ENCODE results near the gene SURF1. TPM values are rescaled to one million over a fixed set of nuclear protein-coding genes. Genes with fewer than 3 reads are reported as not detected.
A peak's percentile ranks its signal among the peaks of the same experiment; 100 is the strongest.

Gene SURF1
- total and polyA plus RNA-seq, 9 of the 15 experiments (the other 6 are each of a cell fraction or from before 2014, with no cell fraction given), result 16.1 to 31.3 (median 20.9) TPM

DNA sequence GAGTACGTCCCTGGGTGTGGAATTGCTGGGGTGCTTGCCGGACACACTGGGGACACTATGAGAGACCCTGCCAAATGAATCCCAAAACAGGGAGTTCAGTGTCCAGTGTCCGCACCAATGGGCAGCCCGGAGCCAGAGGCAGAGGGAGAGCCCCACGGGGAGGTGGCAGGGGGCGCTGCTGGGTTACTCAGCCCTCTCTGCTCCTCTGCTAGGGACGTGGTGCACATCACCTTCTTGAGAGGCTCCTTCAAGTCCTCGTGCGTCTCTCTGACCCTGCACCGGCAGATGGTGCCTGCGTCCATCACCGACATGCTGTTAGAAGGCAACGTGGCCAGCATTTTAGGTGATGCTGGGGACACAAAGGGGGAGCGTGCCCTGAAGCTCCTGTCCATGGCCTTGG lies 40.7 kb upstream of the SURF1 start:
- intact Hi-C loops (cut with micrococcal nuclease) (no loop called here), in situ Hi-C loops (cut with MboI) (no loop called here)
- Histone ChIP-seq H3K27me3 (ENCODE audit: control insufficient read depth in 2 of 2, insufficient read depth in 2 of 2, low read length in 2 of 2) (peaks cover 15 to 38% of the 10 kb centered on the region in 2 experiments; a peak in 3 of 5 replicates), H3K79me2 (ENCODE audit: control insufficient read depth, insufficient read depth, low read length) (no peaks in the 10 kb centered on the region), H3K4me3 (no peak overlapping the region), H4K20me1 (replicated peaks; ENCODE audit: control insufficient read depth, insufficient read depth, low read length) (peaks cover 9% of the 10 kb centered on the region; the same call in 1 of the 2 replicates), H3K27ac (ENCODE audit: extremely low read depth, low read depth, low read length) (no peak overlapping the region), H3K9me3 (replicated peaks; ENCODE audit: control insufficient read depth, insufficient read depth, low read depth, low read length) (no peaks in the 10 kb centered on the region), H3K4me2 (ENCODE audit: insufficient read depth, low read length) (no peak overlapping the region), H3K9me1 (ENCODE audit: control insufficient read depth, insufficient read depth, low read length) (peaks cover 2% of the 10 kb centered on the region), H3K36me3 (ENCODE audit: control insufficient read depth, insufficient read depth, low read length) (no peaks in the 10 kb centered on the region), H3K9ac (ENCODE audit: insufficient read depth in 1 of 2, low read depth in 2 of 2, low read length in 2 of 2) (no peak overlapping the region; a peak in 1 of 4 replicates), H2AFZ (ENCODE audit: low read depth, low read length) (no peak overlapping the region), H3K4me1 (replicated peaks in 1 of 2; ENCODE audit: control insufficient read depth in 2 of 2, insufficient read depth in 2 of 2, low read length in 2 of 2) (peaks cover 0 to 9% of the 10 kb centered on the region in 2 experiments; a peak in 2 of 5 replicates)
- POLR2A ChIA-PET, result interaction anchor here (1.2 to 2.1 kb wide), 2 partner anchors 10 to 20 kb away, joined by 4 to 7 read pairs; no protein-coding TSS in a partner anchor
- peak; percentile 80 for FAIRE-seq
- peak in 2 of 4 experiments; percentile 60 to 63 for DNase-seq (ENCODE audit: extremely low read depth in 1 of 4, low spot score in 3 of 4)
- WGBS (ENCODE audit: insufficient coverage, low coverage, missing lambda C conversion rate), result 8% methylated on average over 13 of the region's 14 CpGs
- peak; percentile 90 for ATAC-seq
- CTCF ChIA-PET (ENCODE audit: low intra/inter-chr PET ratio), result no interaction called here
- BruUV-seq (replicated peaks), result no TSS peak
- TF ChIP-seq, protein P1, sequence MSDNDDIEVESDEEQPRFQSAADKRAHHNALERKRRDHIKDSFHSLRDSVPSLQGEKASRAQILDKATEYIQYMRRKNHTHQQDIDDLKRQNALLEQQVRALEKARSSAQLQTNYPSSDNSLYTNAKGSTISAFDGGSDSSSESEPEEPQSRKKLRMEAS (CRISPR knock-in tag; IDR thresholded peaks at IDR 0.05), result peak; percentile 27; the same call in 1 of the 2 replicates
- TF ChIP-seq SMC3 (conservative IDR thresholded peaks at IDR 0.05; ENCODE audit: insufficient read depth, low read depth, low read length) (peak; percentile 34; the same call in 1 of the 2 replicates), L3MBTL2 (IDR thresholded peaks at IDR 0.05) (no peak), CTBP1 (IDR thresholded peaks at IDR 0.05; ENCODE audit: borderline replicate concordance) (peak; percentile 66; the same call in 1 of the 2 replicates), NRF1 (conservative IDR thresholded peaks at IDR 0.05 in 1 of 2, IDR thresholded peaks at IDR 0.05 in 1 of 2) (0 out of 4 replicates have a peak, but pooled peaks of 1 of the 2 experiments have one; percentile 14)
- TF ChIP-seq, protein P2, sequence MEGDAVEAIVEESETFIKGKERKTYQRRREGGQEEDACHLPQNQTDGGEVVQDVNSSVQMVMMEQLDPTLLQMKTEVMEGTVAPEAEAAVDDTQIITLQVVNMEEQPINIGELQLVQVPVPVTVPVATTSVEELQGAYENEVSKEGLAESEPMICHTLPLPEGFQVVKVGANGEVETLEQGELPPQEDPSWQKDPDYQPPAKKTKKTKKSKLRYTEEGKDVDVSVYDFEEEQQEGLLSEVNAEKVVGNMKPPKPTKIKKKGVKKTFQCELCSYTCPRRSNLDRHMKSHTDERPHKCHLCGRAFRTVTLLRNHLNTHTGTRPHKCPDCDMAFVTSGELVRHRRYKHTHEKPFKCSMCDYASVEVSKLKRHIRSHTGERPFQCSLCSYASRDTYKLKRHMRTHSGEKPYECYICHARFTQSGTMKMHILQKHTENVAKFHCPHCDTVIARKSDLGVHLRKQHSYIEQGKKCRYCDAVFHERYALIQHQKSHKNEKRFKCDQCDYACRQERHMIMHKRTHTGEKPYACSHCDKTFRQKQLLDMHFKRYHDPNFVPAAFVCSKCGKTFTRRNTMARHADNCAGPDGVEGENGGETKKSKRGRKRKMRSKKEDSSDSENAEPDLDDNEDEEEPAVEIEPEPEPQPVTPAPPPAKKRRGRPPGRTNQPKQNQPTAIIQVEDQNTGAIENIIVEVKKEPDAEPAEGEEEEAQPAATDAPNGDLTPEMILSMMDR (IDR thresholded peaks at IDR 0.05 in 2 of 3, conservative IDR thresholded peaks at IDR 0.05 in 1 of 3; ENCODE audit: insufficient read depth in 2 of 3, low read depth in 1 of 3, low read length in 3 of 3), result peak; percentile 70 to 74 (median 70)
- TF ChIP-seq, protein P3, sequence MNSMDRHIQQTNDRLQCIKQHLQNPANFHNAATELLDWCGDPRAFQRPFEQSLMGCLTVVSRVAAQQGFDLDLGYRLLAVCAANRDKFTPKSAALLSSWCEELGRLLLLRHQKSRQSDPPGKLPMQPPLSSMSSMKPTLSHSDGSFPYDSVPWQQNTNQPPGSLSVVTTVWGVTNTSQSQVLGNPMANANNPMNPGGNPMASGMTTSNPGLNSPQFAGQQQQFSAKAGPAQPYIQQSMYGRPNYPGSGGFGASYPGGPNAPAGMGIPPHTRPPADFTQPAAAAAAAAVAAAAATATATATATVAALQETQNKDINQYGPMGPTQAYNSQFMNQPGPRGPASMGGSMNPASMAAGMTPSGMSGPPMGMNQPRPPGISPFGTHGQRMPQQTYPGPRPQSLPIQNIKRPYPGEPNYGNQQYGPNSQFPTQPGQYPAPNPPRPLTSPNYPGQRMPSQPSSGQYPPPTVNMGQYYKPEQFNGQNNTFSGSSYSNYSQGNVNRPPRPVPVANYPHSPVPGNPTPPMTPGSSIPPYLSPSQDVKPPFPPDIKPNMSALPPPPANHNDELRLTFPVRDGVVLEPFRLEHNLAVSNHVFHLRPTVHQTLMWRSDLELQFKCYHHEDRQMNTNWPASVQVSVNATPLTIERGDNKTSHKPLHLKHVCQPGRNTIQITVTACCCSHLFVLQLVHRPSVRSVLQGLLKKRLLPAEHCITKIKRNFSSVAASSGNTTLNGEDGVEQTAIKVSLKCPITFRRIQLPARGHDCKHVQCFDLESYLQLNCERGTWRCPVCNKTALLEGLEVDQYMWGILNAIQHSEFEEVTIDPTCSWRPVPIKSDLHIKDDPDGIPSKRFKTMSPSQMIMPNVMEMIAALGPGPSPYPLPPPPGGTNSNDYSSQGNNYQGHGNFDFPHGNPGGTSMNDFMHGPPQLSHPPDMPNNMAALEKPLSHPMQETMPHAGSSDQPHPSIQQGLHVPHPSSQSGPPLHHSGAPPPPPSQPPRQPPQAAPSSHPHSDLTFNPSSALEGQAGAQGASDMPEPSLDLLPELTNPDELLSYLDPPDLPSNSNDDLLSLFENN (IDR thresholded peaks at IDR 0.05; ENCODE audit: low read depth in 2 of 2, low read length in 2 of 2), result no peak
